Ishikawa (cell line): ENCODE results near the gene MN1.

Experiments used
- CEBPB ChIP-seq: IDR thresholded peaks from 2 replicates; pipeline ENCODE4 v1.6.1; 2012
- EP300 ChIP-seq: IDR thresholded peaks from 2 replicates; pipeline ENCODE4 v1.6.1; 2012; ENCODE audit warnings: borderline replicate concordance
- YY1 ChIP-seq: IDR thresholded peaks from 2 replicates; pipeline ENCODE4 v1.6.1; 2012; ENCODE audit warnings: low read depth
- ZBTB7A ChIP-seq: IDR thresholded peaks from 2 replicates; pipeline ENCODE4 v1.6.1; 2012; ENCODE audit warnings: low read depth
- TF ChIP-seq, protein P1 (sequence below): IDR thresholded peaks from 2 replicates; pipeline ENCODE4 v1.6.1; 2012; ENCODE audit warnings: low read depth, mild to moderate bottlenecking

DNA sequence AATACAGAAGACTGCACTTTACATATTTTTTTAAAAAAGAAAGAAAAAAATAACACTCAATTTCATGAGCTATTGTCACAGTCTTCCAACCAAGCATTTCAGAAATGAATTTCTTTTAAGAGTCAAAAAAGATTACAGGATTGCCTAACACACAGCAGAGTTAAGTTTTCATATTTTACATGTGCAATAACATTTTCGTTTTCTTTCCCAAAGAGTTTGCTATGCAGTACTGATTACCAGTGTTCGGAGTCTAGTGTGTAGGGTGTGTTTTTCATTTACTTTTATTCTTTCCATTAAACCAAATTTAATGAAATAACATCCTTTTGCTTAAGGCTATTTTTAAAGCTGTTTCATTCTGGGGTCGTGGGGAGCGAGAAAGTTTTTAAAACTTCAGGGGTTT, 53.2 kb downstream of the MN1 start:
- TF ChIP-seq ZBTB7A = no peak
- no peak for TF ChIP-seq CEBPB
- TF ChIP-seq YY1 = no peak
- TF ChIP-seq, protein P1, sequence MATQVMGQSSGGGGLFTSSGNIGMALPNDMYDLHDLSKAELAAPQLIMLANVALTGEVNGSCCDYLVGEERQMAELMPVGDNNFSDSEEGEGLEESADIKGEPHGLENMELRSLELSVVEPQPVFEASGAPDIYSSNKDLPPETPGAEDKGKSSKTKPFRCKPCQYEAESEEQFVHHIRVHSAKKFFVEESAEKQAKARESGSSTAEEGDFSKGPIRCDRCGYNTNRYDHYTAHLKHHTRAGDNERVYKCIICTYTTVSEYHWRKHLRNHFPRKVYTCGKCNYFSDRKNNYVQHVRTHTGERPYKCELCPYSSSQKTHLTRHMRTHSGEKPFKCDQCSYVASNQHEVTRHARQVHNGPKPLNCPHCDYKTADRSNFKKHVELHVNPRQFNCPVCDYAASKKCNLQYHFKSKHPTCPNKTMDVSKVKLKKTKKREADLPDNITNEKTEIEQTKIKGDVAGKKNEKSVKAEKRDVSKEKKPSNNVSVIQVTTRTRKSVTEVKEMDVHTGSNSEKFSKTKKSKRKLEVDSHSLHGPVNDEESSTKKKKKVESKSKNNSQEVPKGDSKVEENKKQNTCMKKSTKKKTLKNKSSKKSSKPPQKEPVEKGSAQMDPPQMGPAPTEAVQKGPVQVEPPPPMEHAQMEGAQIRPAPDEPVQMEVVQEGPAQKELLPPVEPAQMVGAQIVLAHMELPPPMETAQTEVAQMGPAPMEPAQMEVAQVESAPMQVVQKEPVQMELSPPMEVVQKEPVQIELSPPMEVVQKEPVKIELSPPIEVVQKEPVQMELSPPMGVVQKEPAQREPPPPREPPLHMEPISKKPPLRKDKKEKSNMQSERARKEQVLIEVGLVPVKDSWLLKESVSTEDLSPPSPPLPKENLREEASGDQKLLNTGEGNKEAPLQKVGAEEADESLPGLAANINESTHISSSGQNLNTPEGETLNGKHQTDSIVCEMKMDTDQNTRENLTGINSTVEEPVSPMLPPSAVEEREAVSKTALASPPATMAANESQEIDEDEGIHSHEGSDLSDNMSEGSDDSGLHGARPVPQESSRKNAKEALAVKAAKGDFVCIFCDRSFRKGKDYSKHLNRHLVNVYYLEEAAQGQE = no peak
- no peak for TF ChIP-seq EP300
